H1 (cell line): Measurements from ENCODE around the gene THRB. TPM values are rescaled to one million over a fixed set of nuclear protein-coding genes. Genes with fewer than 3 reads are reported as not detected.

Experiments
- CTCF ChIA-PET: fragments of 300-600 bp; sonication (Branson Sonifier 250); formaldehyde crosslinking; loops from one replicate; lab custom pipeline; 2021; ENCODE audit not compliant: partially characterized antibody; lab: Charles Lee
- POLR2A ChIA-PET: fragments of 300-600 bp; sonication (Branson Sonifier 250); formaldehyde crosslinking; loops from one replicate; lab custom pipeline; 2021; ENCODE audit warnings: inconsistent platforms; ENCODE audit not compliant: partially characterized antibody; lab: Charles Lee
- DNase-seq, 2 experiments: peaks; one replicate each; pipeline versions ENCODE4 v3.0.0 to v3.0.0-alpha.2; 2010 to 2022; ENCODE audit warnings: low spot score in 2 of 2, low read depth in 1 of 2, mixed read lengths in 1 of 2
- FAIRE-seq: peaks from 2 replicates; lab custom pipeline; 2011; peaks lifted over from hg19 to GRCh38; lab: Jason Lieb, UNC
- H2AFZ ChIP-seq: 2 replicates; pipeline ENCODE4 v1.8.1; 2012; ENCODE audit warnings: low read length, inconsistent platforms
- H2AK5ac ChIP-seq: 2 replicates; pipeline ENCODE4 v1.6.1; 2013; ENCODE audit warnings: low read depth, low read length
- H2BK120ac ChIP-seq: replicated peaks from 2 replicates; pipeline ENCODE3; 2013; ENCODE audit warnings: low read depth, low read length, inconsistent platforms
- H2BK12ac ChIP-seq: 2 replicates; pipeline ENCODE4 v1.6.1; 2013; ENCODE audit warnings: low read depth, low read length
- H2BK15ac ChIP-seq: 2 replicates; pipeline ENCODE4 v1.6.1; 2013; ENCODE audit warnings: low read length
- H2BK20ac ChIP-seq: 2 replicates; pipeline ENCODE4 v1.6.1; 2013; ENCODE audit warnings: low read length
- H2BK5ac ChIP-seq: 2 replicates; pipeline ENCODE4 v1.6.1; 2013; ENCODE audit warnings: low read depth, low read length
- H3K14ac ChIP-seq: 2 replicates; pipeline ENCODE4 v1.6.1; 2013; ENCODE audit warnings: inconsistent platforms; ENCODE audit not compliant: insufficient read length
- H3K18ac ChIP-seq: 2 replicates; pipeline ENCODE4 v1.6.1; 2013; ENCODE audit warnings: low read length; ENCODE audit errors: extremely low read depth
- H3K23ac ChIP-seq: 2 replicates; pipeline ENCODE4 v1.6.1; 2013; ENCODE audit warnings: inconsistent platforms; ENCODE audit not compliant: insufficient read length
- H3K23me2 ChIP-seq: 2 replicates; pipeline ENCODE4 v1.6.1; 2013; ENCODE audit warnings: low read depth, low read length
- H3K27ac ChIP-seq: 2 replicates; pipeline ENCODE4 v1.6.1; 2011; ENCODE audit warnings: low read depth, low read length, inconsistent platforms
- H3K27me3 ChIP-seq, 4 experiments: replicated peaks in 1 of 4; 1 replicate in 1 of 4; 2 replicates in 3 of 4; pipeline versions ENCODE4 v1.6.1 to v1.8.1; 2011 to 2013; ENCODE audit warnings: low read length in 3 of 4, mild to moderate bottlenecking in 3 of 4, inconsistent platforms in 2 of 4, mixed read lengths in 2 of 4, moderate library complexity in 1 of 4; ENCODE audit not compliant: control insufficient read depth in 3 of 4, insufficient read depth in 3 of 4; ENCODE audit errors: extremely low read depth in 1 of 4
- H3K36me3 ChIP-seq, 4 experiments: 2 replicates each; pipeline versions ENCODE4 v1.6.1 to v1.8.1; 2011 to 2013; ENCODE audit warnings: mild to moderate bottlenecking in 4 of 4, low read length in 3 of 4, moderate library complexity in 2 of 4, control low read depth in 1 of 4, inconsistent platforms in 1 of 4; ENCODE audit not compliant: insufficient read depth in 4 of 4, control insufficient read depth in 2 of 4
- H3K4ac ChIP-seq: replicated peaks from 2 replicates; pipeline ENCODE3; 2013; ENCODE audit warnings: low read length, low read depth, mixed read lengths, inconsistent platforms; ENCODE audit not compliant: insufficient read length
- H3K4me1 ChIP-seq, 4 experiments: replicated peaks in 1 of 4; 1 replicate in 1 of 4; 2 replicates in 3 of 4; pipeline versions ENCODE4 v1.6.1 to v1.8.1; 2011 to 2013; ENCODE audit warnings: low read length in 3 of 4, inconsistent platforms in 2 of 4, mixed read lengths in 1 of 4; ENCODE audit not compliant: insufficient read depth in 4 of 4, control insufficient read depth in 3 of 4
- H3K4me2 ChIP-seq, 2 experiments: 2 replicates each; pipeline versions ENCODE4 v1.6.1 to v1.8.1; 2011 to 2013; ENCODE audit warnings: low read depth in 2 of 2, low read length in 2 of 2, control low read depth in 1 of 2, inconsistent platforms in 1 of 2, mild to moderate bottlenecking in 1 of 2; ENCODE audit not compliant: insufficient read depth in 1 of 2
- H3K4me3 ChIP-seq, 4 experiments: fragments of 200-600, 300-600 bp in 1 of 4; sonication (generic), shearing (Covaris generic), sonication (Bioruptor Twin) in 1 of 4; 2 replicates each; pipeline versions ENCODE4 v1.5.1 to v1.8.1; 2011 to 2016; ENCODE audit warnings: low read length in 4 of 4, low read depth in 3 of 4, control low read depth in 2 of 4, inconsistent platforms in 2 of 4, mild to moderate bottlenecking in 2 of 4, mixed read lengths in 1 of 4, moderate library complexity in 1 of 4; ENCODE audit not compliant: insufficient read depth in 2 of 4; ENCODE audit errors: extremely low read depth in 1 of 4
- H3K56ac ChIP-seq: replicated peaks from 2 replicates; pipeline ENCODE3; 2013; ENCODE audit warnings: low read depth, mild to moderate bottlenecking, mixed read lengths, low read length, inconsistent platforms; ENCODE audit not compliant: insufficient read length
- H3K79me1 ChIP-seq: 2 replicates; pipeline ENCODE4 v1.6.1; 2013; ENCODE audit warnings: low read depth, low read length, control low read depth
- H3K79me2 ChIP-seq, 2 experiments: 2 replicates each; pipeline versions ENCODE4 v1.6.1 to v1.8.1; 2012 to 2013; ENCODE audit warnings: low read length in 2 of 2, mild to moderate bottlenecking in 2 of 2, inconsistent platforms in 1 of 2; ENCODE audit not compliant: insufficient read depth in 2 of 2, control insufficient read depth in 1 of 2
- H3K9ac ChIP-seq, 4 experiments: replicated peaks in 1 of 4; 1 replicate in 1 of 4; 2 replicates in 3 of 4; pipeline versions ENCODE4 v1.6.1 to v1.8.1; 2011 to 2013; ENCODE audit warnings: low read depth in 3 of 4, low read length in 3 of 4, control low read depth in 2 of 4, mild to moderate bottlenecking in 2 of 4, moderate library complexity in 2 of 4, inconsistent platforms in 1 of 4; ENCODE audit errors: extremely low read depth in 1 of 4
- H3K9me3 ChIP-seq, 2 experiments: 2 replicates each; pipeline versions ENCODE4 v1.6.1 to v1.8.1; 2012 to 2013; ENCODE audit warnings: mild to moderate bottlenecking in 2 of 2, moderate library complexity in 2 of 2, control low read depth in 1 of 2, inconsistent platforms in 1 of 2, low read depth in 1 of 2, low read length in 1 of 2, mixed read lengths in 1 of 2; ENCODE audit not compliant: insufficient read depth in 2 of 2
- H4K20me1 ChIP-seq, 2 experiments: replicated peaks in 1 of 2; 2 replicates each; pipeline versions ENCODE3 to v1.8.1; 2011 to 2013; ENCODE audit warnings: inconsistent platforms in 2 of 2, low read length in 2 of 2, mild to moderate bottlenecking in 1 of 2; ENCODE audit not compliant: insufficient read depth in 2 of 2, control insufficient read depth in 1 of 2
- H4K5ac ChIP-seq: 2 replicates; pipeline ENCODE4 v1.6.1; 2013; ENCODE audit warnings: low read length, low read depth, mixed read lengths, inconsistent platforms; ENCODE audit not compliant: insufficient read length
- H4K8ac ChIP-seq: 2 replicates; pipeline ENCODE4 v1.8.0; 2013; ENCODE audit warnings: mild to moderate bottlenecking, moderate library complexity, low read length, inconsistent platforms; ENCODE audit not compliant: insufficient read depth; ENCODE audit errors: extremely low read depth
- H4K91ac ChIP-seq: replicated peaks from 2 replicates; pipeline ENCODE3; 2013; ENCODE audit warnings: low read length, mixed read lengths, inconsistent platforms; ENCODE audit not compliant: insufficient read length
- NRF1 ChIP-seq: IDR thresholded peaks from 2 replicates; pipeline ENCODE4 v1.6.1; 2011; ENCODE audit warnings: mild to moderate bottlenecking, low read depth, low read length, improper control_type of control experiment
- WGBS, 2 experiments: shearing (Covaris generic) in 1 of 2; methylation state at CpG; one replicate each; pipeline versions ENCODE4 v1.1.6 to v1.1.7; 2013 to 2015; ENCODE audit warnings: low lambda C conversion rate in 2 of 2, mixed read lengths in 2 of 2, inconsistent platforms in 1 of 2, low coverage in 1 of 2, missing lambda C conversion rate in 1 of 2; ENCODE audit not compliant: insufficient replicate concordance in 2 of 2, insufficient coverage in 1 of 2, insufficient read length in 1 of 2; ENCODE audit errors: extremely low coverage in 1 of 2, missing lambda C conversion rate in 1 of 2; 5-methylcytosine and 5-hydroxymethylcytosine counted together
- polyA plus RNA-seq, 7 experiments: library from polyadenylated mRNA; depleted of rRNA in 3 of 7; stranded (reverse) in 5 of 7; unstranded in 2 of 7; fragments of >200 nt in 5 of 7; fragments of 200-250 nt in 2 of 7; gene quantifications; 1 replicate in 5 of 7; 2 replicates in 1 of 7; 4 replicates in 1 of 7; pipeline versions ENCODE4 v1.2.1 to v1.2.3, GENCODE V29; 2011 to 2013; ENCODE audit warnings: missing spikeins in 2 of 7, mixed read lengths in 2 of 7
- total RNA-seq: library from RNA; stranded (reverse); fragmentation: NEBNext Ultra II Directional; extraction: Animal tissue kit (Norgen Biotek cat#: 25700); gene quantifications from 2 replicates; pipeline ENCODE4 v1.2.1, GENCODE V29; 2021

Gene THRB
- total and polyA plus RNA-seq, 2 of the 8 experiments (the other 6 are each of a cell fraction or from before 2014, with no cell fraction given), result 0.98 to 3.9 TPM

DNA sequence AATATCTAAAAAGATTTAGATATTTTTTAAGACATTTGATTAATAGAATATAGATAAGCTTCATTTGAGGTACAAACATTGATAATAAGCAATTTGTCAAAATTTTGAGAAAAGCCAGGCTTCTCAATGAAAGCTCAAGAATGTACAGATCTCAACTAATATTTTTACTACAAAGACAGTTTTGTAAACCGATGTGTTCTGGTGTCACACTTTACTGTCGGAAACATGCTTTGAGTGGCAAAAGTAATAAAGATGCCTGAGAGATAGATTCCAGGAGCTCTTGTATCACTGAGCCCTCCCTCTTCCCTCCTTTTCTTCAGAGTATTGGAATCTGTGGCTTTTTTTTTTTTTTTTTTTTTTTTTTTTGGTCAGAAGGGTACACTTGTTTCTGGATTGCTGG lies 45.0 kb upstream of the THRB start:
- H3K27ac ChIP-seq, result no peak overlapping the region
- no peak overlapping the region for H3K4me2 ChIP-seq
- H4K91ac ChIP-seq, result no peak overlapping the region
- no peak for DNase-seq
- H4K8ac ChIP-seq, result no peak overlapping the region
- 95% methylated on average over 2 of the region's 2 CpGs; no CpG with 5 or more reads in 1 of the 2 experiments for WGBS, 2 experiments
- no peak overlapping the region for H3K23ac ChIP-seq
- H4K20me1 ChIP-seq, result no peaks in the 10 kb centered on the region
- no peaks in the 10 kb centered on the region for H3K4me1 ChIP-seq
- ChIA-PET POLR2A (no interaction called here), CTCF (no interaction called here)
- no peak overlapping the region for H3K18ac ChIP-seq
- H3K56ac ChIP-seq, result no peak overlapping the region
- H3K4ac ChIP-seq, result no peak overlapping the region
- no peaks in the 10 kb centered on the region for H3K9me3 ChIP-seq
- no peak overlapping the region for H2BK12ac ChIP-seq
- H3K79me1 ChIP-seq, result no peaks in the 10 kb centered on the region
- H3K27me3 ChIP-seq, result no peaks in the 10 kb centered on the region
- no peak overlapping the region for H2BK15ac ChIP-seq
- no peaks in the 10 kb centered on the region; a peak in 1 of 8 replicates for H3K36me3 ChIP-seq
- no peak overlapping the region for H2BK5ac ChIP-seq
- H3K14ac ChIP-seq, result no peak overlapping the region
- FAIRE-seq, result no peak
- no peak overlapping the region for H4K5ac ChIP-seq
- no peak overlapping the region for H2AFZ ChIP-seq
- no peak overlapping the region for H2BK120ac ChIP-seq
- no peak for TF ChIP-seq NRF1
- no peak overlapping the region for H3K9ac ChIP-seq
- no peak overlapping the region for H2BK20ac ChIP-seq
- no peak overlapping the region for H2AK5ac ChIP-seq
- H3K23me2 ChIP-seq, result no peaks in the 10 kb centered on the region
- H3K4me3 ChIP-seq, result no peak overlapping the region
- H3K79me2 ChIP-seq, result no peaks in the 10 kb centered on the region
